DMS79 (cell line): ENCODE measurements around the gene ZNF284.
"Not testable (repeated sequence)": the region's sequence is repeated elsewhere in the genome, so short reads cannot be mapped to it uniquely, and the experiment has no call there.

Experiments used
- DNase-seq: peaks from one replicate; lab custom pipeline; 2025; lab: John Stamatoyannopoulos, UW

Gene ZNF284

DNA sequence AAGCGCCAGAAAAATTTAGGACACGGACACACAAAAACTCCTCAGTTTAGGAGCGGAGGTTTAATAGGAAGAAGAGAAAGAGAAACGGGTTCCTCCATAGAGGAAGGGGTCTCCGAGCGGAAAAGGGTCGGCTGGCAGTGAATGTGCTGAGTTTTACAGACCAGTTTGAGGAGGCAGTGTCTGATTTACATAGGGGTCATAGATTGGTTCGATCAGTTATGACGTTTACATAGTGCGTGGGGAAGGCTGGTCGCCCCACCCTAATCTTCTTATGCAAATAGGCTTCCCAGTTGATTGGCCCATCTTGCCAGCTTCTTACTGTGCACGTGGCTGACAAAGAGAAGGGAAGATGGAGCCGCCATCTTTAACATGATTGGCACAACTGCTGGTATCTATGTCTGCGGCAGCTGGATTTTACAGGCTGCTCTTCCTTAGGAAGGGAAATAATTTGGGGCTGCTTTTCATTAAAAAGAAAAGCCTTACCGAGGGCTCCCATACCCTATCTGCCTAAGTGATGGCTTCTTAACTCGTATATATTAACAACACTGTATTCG is 40.0 kb downstream of the ZNF284 start:
- peak; percentile 4 for DNase-seq

DNA sequence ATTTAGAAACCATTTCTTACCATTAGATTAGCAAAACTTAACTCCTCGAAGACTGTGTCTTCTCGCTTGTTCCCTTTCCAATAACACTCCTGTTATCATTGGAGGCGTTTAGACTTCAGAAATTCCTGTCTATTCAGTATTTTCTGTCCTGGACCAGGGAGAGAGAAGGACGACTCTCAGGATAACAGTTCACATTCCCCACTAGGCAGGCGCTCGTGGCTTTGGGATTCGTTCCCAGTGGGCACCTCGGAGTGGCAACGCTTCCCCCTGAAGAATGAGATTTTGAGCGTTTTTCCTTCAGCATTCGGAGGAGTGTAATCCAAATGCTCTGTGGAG is 40.8 kb downstream of the ZNF284 start:
- no peak for DNase-seq

DNA sequence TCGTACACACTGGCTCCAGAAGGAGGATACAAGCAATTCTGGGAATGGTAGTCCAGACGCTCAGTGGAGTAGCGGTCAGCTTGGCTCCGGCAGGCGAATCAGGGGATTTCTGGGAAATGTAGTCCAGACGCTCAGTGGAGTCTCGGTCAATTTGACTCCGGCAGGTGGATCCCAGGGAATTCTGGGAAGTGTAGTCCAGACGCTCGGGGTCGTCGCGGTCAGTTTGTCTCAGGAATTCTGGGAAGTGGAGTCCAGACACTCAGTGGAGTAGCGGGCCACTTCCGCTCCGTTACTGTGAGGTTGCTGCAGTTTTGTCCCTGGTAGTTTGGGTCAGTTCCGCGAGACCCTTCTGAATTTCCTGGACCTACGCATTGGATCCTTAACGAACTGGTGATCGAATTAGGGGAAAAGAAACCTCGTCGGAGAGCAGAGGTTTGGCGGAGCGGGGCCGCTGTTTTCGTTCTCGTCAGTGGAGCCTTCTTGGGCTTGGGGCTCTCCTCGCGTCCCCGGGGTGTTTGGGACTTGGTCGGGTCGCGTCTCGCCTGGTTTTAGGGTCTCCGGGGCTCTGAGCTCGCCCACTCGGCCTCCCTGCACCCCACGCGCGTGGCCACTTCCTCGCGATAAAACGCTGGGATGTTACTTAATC is 41.3 kb downstream of the ZNF284 start, which contains the start of gene ZNF225:
Gene ZNF225 (plus strand): TSS at position 262 of the 646 bp plus-strand sequence. CDS start 2,429 bp downstream, outside the sequence.
- peak; percentile 95 for DNase-seq

DNA sequence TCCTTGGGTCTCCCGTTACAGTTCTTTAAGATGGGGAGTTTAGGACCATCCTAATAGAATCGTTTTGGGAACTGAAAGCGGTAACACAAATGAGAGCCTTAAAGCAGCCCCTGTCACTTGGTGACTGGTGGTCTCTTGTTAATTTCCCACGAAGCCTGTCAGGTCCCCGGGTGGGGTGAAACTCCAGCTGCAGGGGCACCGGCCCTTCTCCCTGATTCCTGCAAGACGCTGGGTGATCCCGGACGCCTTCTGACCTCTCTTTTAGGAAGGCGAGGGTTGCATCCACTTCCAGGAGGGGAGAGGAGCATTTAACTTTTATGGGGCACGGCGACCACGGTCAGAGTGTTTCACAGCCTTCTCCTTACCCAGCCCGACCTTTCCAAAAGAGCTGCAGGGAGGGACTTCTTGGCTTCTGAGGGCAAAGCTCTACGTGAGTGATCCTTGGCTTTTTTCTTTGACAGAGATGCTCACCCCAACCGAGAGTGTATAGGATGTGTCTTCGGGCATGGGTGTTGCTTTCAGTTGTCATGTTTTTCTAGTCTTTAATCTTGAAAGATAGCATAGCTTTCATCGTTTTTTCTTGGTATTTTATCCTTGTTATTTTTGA is 41.9 kb downstream of the ZNF284 start:
- DNase-seq = no peak

DNA sequence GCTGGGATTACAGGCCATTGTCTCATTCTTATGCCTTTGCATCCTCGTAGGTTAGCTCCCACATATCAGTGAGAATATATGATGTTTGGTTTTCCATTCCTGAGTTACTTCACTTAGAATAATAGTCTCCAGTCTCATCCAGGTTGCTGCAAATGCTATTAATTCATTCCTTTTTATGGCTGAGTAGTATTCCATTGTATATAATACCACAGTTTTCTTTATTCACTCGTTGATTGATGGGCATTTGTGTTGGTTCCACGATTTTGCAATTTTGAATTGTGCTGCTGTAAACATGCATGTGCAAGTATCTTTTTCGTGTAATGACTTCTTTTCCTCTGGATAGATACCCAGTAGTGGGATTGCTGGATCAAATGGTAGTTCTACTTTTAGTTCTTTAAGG is 49.2 kb downstream of the ZNF284 start:
- not testable (repeated sequence) for DNase-seq

DNA sequence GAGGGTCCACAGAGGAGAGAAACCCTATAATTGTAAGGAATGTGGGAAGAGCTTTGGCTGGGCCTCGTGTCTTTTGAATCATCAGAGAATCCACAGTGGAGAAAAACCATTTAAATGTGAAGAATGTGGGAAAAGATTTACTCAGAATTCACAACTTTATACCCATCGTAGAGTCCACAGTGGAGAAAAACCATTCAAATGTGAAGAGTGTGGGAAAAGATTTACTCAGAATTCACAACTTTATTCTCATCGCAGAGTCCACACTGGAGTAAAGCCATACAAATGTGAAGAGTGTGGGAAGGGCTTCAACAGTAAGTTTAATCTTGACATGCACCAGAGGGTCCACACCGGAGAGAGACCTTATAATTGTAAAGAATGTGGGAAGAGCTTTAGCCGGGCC is 60.0 kb downstream of the ZNF284 start:
- no peak for DNase-seq
